Caco-2 (cell line): ENCODE data around the gene MAD1L1. TPM values are rescaled to one million over a fixed set of nuclear protein-coding genes. Genes with fewer than 3 reads are reported as not detected.

Experiments
- BruUV-seq: library from RNA; stranded (reverse); fragments of 400-500 nt; replicated peaks from 2 replicates; lab custom pipeline; 2021; lab: Mats Ljungman, UMichigan
- CTCF ChIA-PET: fragments of 300-600 bp; sonication (Branson Sonifier 250); formaldehyde crosslinking; loops from one replicate; lab custom pipeline; 2022; ENCODE audit warnings: antibody characterized with exemption; lab: Charles Lee
- POLR2A ChIA-PET: fragments of 300-600 bp; sonication (Branson Sonifier 250); formaldehyde crosslinking; loops from one replicate; lab custom pipeline; 2022; ENCODE audit warnings: antibody characterized with exemption; lab: Charles Lee
- DNase-seq, 2 experiments: peaks; one replicate each; pipeline versions ENCODE4 v3.0.0 to v3.0.0-alpha.2; 2020 to 2022
- H3K27me3 ChIP-seq: replicated peaks from 2 replicates; pipeline ENCODE4 v1.6.0; 2011; ENCODE audit warnings: low read length; ENCODE audit not compliant: control insufficient read depth, insufficient read depth
- H3K36me3 ChIP-seq: 2 replicates; pipeline ENCODE4 v1.5.1; 2011; ENCODE audit warnings: low read length; ENCODE audit not compliant: control insufficient read depth, insufficient read depth
- H3K4me1 ChIP-seq: fragments of 250-450 bp; sonication (Bioruptor Pico); 2 replicates; pipeline ENCODE4 v1.5.1; 2020; ENCODE audit warnings: mild to moderate bottlenecking
- H3K4me3 ChIP-seq: 2 replicates; pipeline ENCODE4 v1.5.1; 2011; ENCODE audit warnings: low read depth, mild to moderate bottlenecking, control low read depth, low read length
- H3K9me3 ChIP-seq: fragments of 250-450 bp; sonication (Bioruptor Pico); 2 replicates; pipeline ENCODE4 v1.5.1; 2020; ENCODE audit warnings: mild to moderate bottlenecking, moderate library complexity
- H3K27ac Mint-ChIP-seq: one replicate; pipeline ENCODE4 v1.8.0; 2022; ENCODE audit warnings: mixed read lengths; ENCODE audit not compliant: unreplicated experiment
- H3K27me3 Mint-ChIP-seq: one replicate; pipeline ENCODE4 v1.8.0; 2022; ENCODE audit warnings: mixed read lengths; ENCODE audit not compliant: insufficient read depth, unreplicated experiment
- H3K36me3 Mint-ChIP-seq: one replicate; pipeline ENCODE4 v1.8.0; 2022; ENCODE audit warnings: mild to moderate bottlenecking, mixed read lengths; ENCODE audit not compliant: insufficient read depth, unreplicated experiment
- H3K4me1 Mint-ChIP-seq: one replicate; pipeline ENCODE4 v1.8.0; 2022; ENCODE audit warnings: low read depth, mixed read lengths; ENCODE audit not compliant: unreplicated experiment
- H3K4me3 Mint-ChIP-seq: one replicate; pipeline ENCODE4 v1.8.0; 2022; ENCODE audit warnings: mild to moderate bottlenecking, moderate library complexity, mixed read lengths; ENCODE audit not compliant: unreplicated experiment
- H3K9me3 Mint-ChIP-seq: one replicate; pipeline ENCODE4 v1.8.0; 2022; ENCODE audit warnings: mixed read lengths; ENCODE audit not compliant: unreplicated experiment
- CTCF ChIP-seq, 2 experiments: fragments of 200-600 bp in 1 of 2; IDR thresholded peaks; 1 replicate in 1 of 2; 2 replicates in 1 of 2; pipeline versions ENCODE4 v1.5.1 to v1.8.0; 2011 to 2022; ENCODE audit warnings: antibody characterized with exemption in 1 of 2, control low read depth in 1 of 2, inconsistent platforms in 1 of 2, low read depth in 1 of 2, low read length in 1 of 2, mild to moderate bottlenecking in 1 of 2, moderate library complexity in 1 of 2; ENCODE audit not compliant: insufficient read depth in 1 of 2, severe bottlenecking in 1 of 2, unreplicated experiment in 1 of 2
- intact Hi-C: fragments of 100-400 bp; cut with micrococcal nuclease; formaldehyde crosslinking; loops from one replicate; pipeline ENCODE4 v1.10.0; 2022; ENCODE audit not compliant: unreplicated experiment
- total RNA-seq: library from RNA; stranded (reverse); gene quantifications from 2 replicates; pipeline ENCODE4 v1.2.3, GENCODE V29; 2022

The MAD1L1 gene
- total RNA-seq, 1 experiment from 2014 or later, result 58.6 TPM

GRCh38 chr7:1849351-1850041 lies 383.2 kb downstream of the MAD1L1 start:
- H3K9me3 Mint-ChIP-seq, result no peaks in the 10 kb centered on the region

GRCh38 chr7:1848911-1849311 lies 383.8 kb downstream of the MAD1L1 start:
- H3K27me3 Mint-ChIP-seq, result no peaks in the 10 kb centered on the region
- no peaks in the 10 kb centered on the region for H3K27me3 ChIP-seq
- no peaks in the 10 kb centered on the region for H3K36me3 ChIP-seq
- no peaks in the 10 kb centered on the region for H3K4me1 ChIP-seq
- DNase-seq, result no peak
- H3K36me3 Mint-ChIP-seq, result peaks cover 17% of the 10 kb centered on the region
- H3K9me3 Mint-ChIP-seq, result no peaks in the 10 kb centered on the region
- TF ChIP-seq CTCF (IDR thresholded peaks at IDR 0.05; ENCODE audit: insufficient read depth in 1 of 2, low read depth in 1 of 2, low read length in 1 of 2, severe bottlenecking in 1 of 2, unreplicated experiment in 1 of 2), result no peak
- no peaks in the 10 kb centered on the region for H3K4me1 Mint-ChIP-seq
- H3K4me3 ChIP-seq, result no peak overlapping the region
- BruUV-seq, result no TSS peak
- no peaks in the 10 kb centered on the region for H3K9me3 ChIP-seq
- POLR2A ChIA-PET, result no interaction called here
- no peak overlapping the region for H3K4me3 Mint-ChIP-seq
- intact Hi-C loops, result no loop called here
- no peak overlapping the region for H3K27ac Mint-ChIP-seq
- CTCF ChIA-PET, result no interaction called here

More at GRCh38 chr7:1849351-1850041, 383.2 kb downstream of the MAD1L1 start:
- no peaks in the 10 kb centered on the region for H3K27me3 ChIP-seq
- no peak overlapping the region for H3K4me3 ChIP-seq
- no peak for TF ChIP-seq CTCF (IDR thresholded peaks at IDR 0.05; ENCODE audit: insufficient read depth in 1 of 2, low read depth in 1 of 2, low read length in 1 of 2, severe bottlenecking in 1 of 2, unreplicated experiment in 1 of 2)
- BruUV-seq, result no TSS peak
- H3K4me3 Mint-ChIP-seq, result no peak overlapping the region
- no peaks in the 10 kb centered on the region for H3K4me1 ChIP-seq
- ChIA-PET POLR2A (no interaction called here), CTCF (no interaction called here)
- H3K27ac Mint-ChIP-seq, result no peak overlapping the region
- intact Hi-C loops, result no loop called here
- no peaks in the 10 kb centered on the region for H3K4me1 Mint-ChIP-seq
- H3K9me3 ChIP-seq, result no peaks in the 10 kb centered on the region
- DNase-seq, result no peak
- no peaks in the 10 kb centered on the region for H3K36me3 ChIP-seq
- no peaks in the 10 kb centered on the region for H3K27me3 Mint-ChIP-seq
- peaks cover 19% of the 10 kb centered on the region for H3K36me3 Mint-ChIP-seq

- DNase-seq, result no peak
- no peak overlapping the region for H3K4me3 Mint-ChIP-seq
- POLR2A ChIA-PET, result no interaction called here
- H3K27me3 Mint-ChIP-seq, result no peaks in the 10 kb centered on the region
- intact Hi-C loops, result no loop called here
- Histone ChIP-seq H3K27me3 (no peaks in the 10 kb centered on the region), H3K4me3 (no peak overlapping the region), H3K36me3 (no peaks in the 10 kb centered on the region), H3K4me1 (no peaks in the 10 kb centered on the region), H3K9me3 (no peaks in the 10 kb centered on the region)
- CTCF ChIA-PET, result no interaction called here
- H3K36me3 Mint-ChIP-seq, result peaks cover 17% of the 10 kb centered on the region
- H3K27ac Mint-ChIP-seq, result no peak overlapping the region
- no peaks in the 10 kb centered on the region for H3K4me1 Mint-ChIP-seq
- no peaks in the 10 kb centered on the region for H3K9me3 Mint-ChIP-seq
- BruUV-seq, result no TSS peak
- no peak for TF ChIP-seq CTCF (IDR thresholded peaks at IDR 0.05; ENCODE audit: insufficient read depth in 1 of 2, low read depth in 1 of 2, low read length in 1 of 2, severe bottlenecking in 1 of 2, unreplicated experiment in 1 of 2)
These were observed 384.6 kb downstream of the MAD1L1 start for GRCh38 chr7:1848013-1848640.
